HL-60 (cell line): ENCODE data around the gene NOVA1.

Source experiments
- DNase-seq, 2 experiments: peaks; one replicate each; pipeline ENCODE4 v3.0.0-alpha.2; 2010 to 2020; ENCODE audit warnings: low read depth in 1 of 2, low spot score in 1 of 2
- H3K27ac ChIP-seq: fragments of 250-450 bp; sonication (Bioruptor Pico); replicated peaks from 2 replicates; pipeline ENCODE4 v1.5.1; 2020; ENCODE audit warnings: mild to moderate bottlenecking, moderate library complexity
- H3K27me3 ChIP-seq: fragments of 250-450 bp; sonication (Bioruptor Pico); 2 replicates; pipeline ENCODE4 v1.5.1; 2021; ENCODE audit warnings: mild to moderate bottlenecking, moderate library complexity; ENCODE audit not compliant: insufficient read depth, poor library complexity, severe bottlenecking
- H3K4me3 ChIP-seq: replicated peaks from 2 replicates; pipeline ENCODE4 v1.5.1; 2011; ENCODE audit warnings: mild to moderate bottlenecking, control low read depth, low read length; ENCODE audit not compliant: insufficient read depth
- GABPA ChIP-seq: IDR thresholded peaks from 2 replicates; pipeline ENCODE4 v1.6.1; 2012; ENCODE audit warnings: low read depth
- POLR2AphosphoS5 ChIP-seq: IDR thresholded peaks from 2 replicates; pipeline ENCODE4 v1.6.1; 2012; ENCODE audit warnings: low read depth
- SPI1 ChIP-seq: IDR thresholded peaks from 2 replicates; pipeline ENCODE4 v1.6.1; 2012; ENCODE audit warnings: low read depth, mild to moderate bottlenecking, borderline replicate concordance
- TF ChIP-seq, protein P1 (sequence below): IDR thresholded peaks from one replicate; pipeline ENCODE4 v1.5.1; 2011; ENCODE audit warnings: low read length, control low read depth, inconsistent platforms; ENCODE audit not compliant: insufficient read depth
- TF ChIP-seq, protein P2 (sequence below): IDR thresholded peaks from 2 replicates; pipeline ENCODE4 v1.6.1; 2012; ENCODE audit warnings: low read depth; ENCODE audit not compliant: insufficient replicate concordance

The NOVA1 gene

DNA sequence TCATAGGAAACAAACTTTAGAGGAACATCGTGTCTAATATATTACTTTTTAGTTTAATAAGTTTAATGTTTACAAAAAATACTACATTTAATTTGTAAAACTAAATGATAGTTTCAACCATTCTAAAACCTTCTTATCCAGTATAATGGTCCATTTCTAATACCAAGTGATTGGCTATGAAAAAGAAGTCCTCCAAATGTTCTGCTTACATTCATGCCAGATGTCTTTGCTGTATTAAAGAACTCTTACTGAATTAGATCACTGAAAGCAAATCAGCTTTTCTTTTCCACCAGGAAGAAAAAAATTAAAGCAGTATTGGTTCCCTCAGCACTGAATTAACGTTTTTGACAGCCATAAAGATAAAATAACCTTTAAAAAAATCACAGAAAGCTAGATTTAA lies 3.7 kb downstream of the NOVA1 start:
- no peak for DNase-seq
- H3K27ac ChIP-seq = no peak overlapping the region
- no peak overlapping the region for H3K4me3 ChIP-seq

DNA sequence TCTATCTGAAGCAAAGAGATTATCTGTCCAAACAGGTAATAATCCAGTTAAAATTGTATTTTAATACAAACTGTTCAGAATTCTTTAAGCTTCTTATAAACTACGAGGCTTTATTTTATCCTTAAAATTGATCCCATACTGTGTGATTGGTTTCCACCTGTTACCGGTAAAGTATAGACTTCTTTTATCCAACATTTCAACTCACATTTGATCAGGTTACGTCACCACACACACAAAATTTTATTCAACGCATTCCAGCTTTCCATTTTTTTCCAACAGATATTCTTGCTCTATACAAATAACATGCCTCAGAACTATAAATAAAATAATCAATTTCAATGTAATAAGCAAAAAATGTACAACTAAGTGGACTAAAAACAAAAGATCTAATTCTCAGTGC lies 4.5 kb downstream of the NOVA1 start:
- DNase-seq = no peak
- TF ChIP-seq POLR2AphosphoS5 = no peak
- no peak for TF ChIP-seq SPI1
- no peak for TF ChIP-seq GABPA
- TF ChIP-seq, protein P1, sequence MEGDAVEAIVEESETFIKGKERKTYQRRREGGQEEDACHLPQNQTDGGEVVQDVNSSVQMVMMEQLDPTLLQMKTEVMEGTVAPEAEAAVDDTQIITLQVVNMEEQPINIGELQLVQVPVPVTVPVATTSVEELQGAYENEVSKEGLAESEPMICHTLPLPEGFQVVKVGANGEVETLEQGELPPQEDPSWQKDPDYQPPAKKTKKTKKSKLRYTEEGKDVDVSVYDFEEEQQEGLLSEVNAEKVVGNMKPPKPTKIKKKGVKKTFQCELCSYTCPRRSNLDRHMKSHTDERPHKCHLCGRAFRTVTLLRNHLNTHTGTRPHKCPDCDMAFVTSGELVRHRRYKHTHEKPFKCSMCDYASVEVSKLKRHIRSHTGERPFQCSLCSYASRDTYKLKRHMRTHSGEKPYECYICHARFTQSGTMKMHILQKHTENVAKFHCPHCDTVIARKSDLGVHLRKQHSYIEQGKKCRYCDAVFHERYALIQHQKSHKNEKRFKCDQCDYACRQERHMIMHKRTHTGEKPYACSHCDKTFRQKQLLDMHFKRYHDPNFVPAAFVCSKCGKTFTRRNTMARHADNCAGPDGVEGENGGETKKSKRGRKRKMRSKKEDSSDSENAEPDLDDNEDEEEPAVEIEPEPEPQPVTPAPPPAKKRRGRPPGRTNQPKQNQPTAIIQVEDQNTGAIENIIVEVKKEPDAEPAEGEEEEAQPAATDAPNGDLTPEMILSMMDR = no peak
- TF ChIP-seq, protein P2, sequence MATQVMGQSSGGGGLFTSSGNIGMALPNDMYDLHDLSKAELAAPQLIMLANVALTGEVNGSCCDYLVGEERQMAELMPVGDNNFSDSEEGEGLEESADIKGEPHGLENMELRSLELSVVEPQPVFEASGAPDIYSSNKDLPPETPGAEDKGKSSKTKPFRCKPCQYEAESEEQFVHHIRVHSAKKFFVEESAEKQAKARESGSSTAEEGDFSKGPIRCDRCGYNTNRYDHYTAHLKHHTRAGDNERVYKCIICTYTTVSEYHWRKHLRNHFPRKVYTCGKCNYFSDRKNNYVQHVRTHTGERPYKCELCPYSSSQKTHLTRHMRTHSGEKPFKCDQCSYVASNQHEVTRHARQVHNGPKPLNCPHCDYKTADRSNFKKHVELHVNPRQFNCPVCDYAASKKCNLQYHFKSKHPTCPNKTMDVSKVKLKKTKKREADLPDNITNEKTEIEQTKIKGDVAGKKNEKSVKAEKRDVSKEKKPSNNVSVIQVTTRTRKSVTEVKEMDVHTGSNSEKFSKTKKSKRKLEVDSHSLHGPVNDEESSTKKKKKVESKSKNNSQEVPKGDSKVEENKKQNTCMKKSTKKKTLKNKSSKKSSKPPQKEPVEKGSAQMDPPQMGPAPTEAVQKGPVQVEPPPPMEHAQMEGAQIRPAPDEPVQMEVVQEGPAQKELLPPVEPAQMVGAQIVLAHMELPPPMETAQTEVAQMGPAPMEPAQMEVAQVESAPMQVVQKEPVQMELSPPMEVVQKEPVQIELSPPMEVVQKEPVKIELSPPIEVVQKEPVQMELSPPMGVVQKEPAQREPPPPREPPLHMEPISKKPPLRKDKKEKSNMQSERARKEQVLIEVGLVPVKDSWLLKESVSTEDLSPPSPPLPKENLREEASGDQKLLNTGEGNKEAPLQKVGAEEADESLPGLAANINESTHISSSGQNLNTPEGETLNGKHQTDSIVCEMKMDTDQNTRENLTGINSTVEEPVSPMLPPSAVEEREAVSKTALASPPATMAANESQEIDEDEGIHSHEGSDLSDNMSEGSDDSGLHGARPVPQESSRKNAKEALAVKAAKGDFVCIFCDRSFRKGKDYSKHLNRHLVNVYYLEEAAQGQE = no peak
- Histone ChIP-seq H3K27ac (no peak overlapping the region), H3K4me3 (no peak overlapping the region), H3K27me3 (peaks cover 15% of the 10 kb centered on the region)

More for the DNA sequence above, 3.7 kb downstream of the NOVA1 start:
- H3K27me3 ChIP-seq = peaks cover 23% of the 10 kb centered on the region
- TF ChIP-seq GABPA = no peak
- TF ChIP-seq, protein P2 = no peak
- TF ChIP-seq, protein P1 = no peak

DNA sequence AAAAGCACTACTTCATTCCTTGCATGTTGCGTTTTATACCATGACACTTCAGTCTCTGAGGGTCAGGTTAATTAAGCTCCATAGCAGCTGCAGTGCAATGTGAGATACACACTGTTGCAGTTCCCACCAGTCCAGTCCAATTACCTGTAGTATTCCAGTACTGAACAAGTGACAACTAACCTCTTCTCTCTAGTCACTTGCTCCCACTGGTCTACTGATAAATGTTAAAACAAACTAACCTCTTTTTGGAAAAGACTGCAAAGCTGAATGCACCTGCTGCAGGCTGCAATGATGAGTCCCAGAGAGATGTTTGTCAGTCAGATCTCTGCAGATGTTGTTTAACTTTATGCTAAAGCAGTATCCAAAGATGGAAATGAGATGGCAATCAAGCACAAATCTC lies 7.9 kb downstream of the NOVA1 start:
- no peak for TF ChIP-seq POLR2AphosphoS5
- TF ChIP-seq, protein P2 = no peak
- no peak for TF ChIP-seq GABPA
- TF ChIP-seq SPI1 = no peak
- TF ChIP-seq, protein P1 = no peak
- Histone ChIP-seq H3K27ac (no peak overlapping the region), H3K27me3 (no peaks in the 10 kb centered on the region), H3K4me3 (no peak overlapping the region)
- no peak for DNase-seq
